ENCODE data around the gene THBS4.
A peak's percentile ranks its signal among the peaks of the same experiment; 100 is the strongest.

The THBS4 gene

GRCh38 chr5:80116465-80116864, 81.3 kb downstream of the THBS4 start:
- no peak for DNase-seq (ENCODE audit: low spot score)

GRCh38 chr5:80117446-80117845, 82.3 kb downstream of the THBS4 start:
- no peak for DNase-seq (ENCODE audit: low spot score)

- DNase-seq (ENCODE audit: low spot score), result no peak
Measured at GRCh38 chr5:80119372-80119771, 84.2 kb downstream of the THBS4 start.

DNA sequence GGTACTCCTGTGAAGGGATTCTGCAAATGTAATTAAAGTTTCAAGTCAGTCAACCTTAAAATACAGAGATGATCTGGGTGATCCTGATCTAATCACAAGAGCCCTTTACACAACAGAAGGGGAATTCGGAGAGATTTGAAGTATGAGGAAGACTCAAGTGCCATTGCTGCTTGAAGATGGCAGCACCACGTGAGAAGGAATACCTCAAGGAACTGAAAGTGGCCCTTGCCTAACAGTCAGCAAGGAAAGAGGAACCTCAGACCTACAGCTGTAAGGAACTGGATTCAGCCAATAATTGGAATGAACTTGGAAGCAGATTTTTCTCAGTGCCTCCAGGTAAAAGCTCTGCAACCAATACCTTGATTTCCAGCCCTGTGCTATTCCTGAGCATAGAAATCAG, 87.4 kb downstream of the THBS4 start:
- DNase-seq (ENCODE audit: low spot score), result peak; percentile 1

GRCh38 chr5:80124121-80124918, 89.2 kb downstream of the THBS4 start:
- DNase-seq (ENCODE audit: low spot score), result peak; percentile 42

GRCh38 chr5:80125022-80125961, 90.1 kb downstream of the THBS4 start:
- DNase-seq (ENCODE audit: low spot score), result peak; percentile 20

GRCh38 chr5:80125962-80126480, 90.9 kb downstream of the THBS4 start:
- no peak for DNase-seq (ENCODE audit: low spot score)

DNA sequence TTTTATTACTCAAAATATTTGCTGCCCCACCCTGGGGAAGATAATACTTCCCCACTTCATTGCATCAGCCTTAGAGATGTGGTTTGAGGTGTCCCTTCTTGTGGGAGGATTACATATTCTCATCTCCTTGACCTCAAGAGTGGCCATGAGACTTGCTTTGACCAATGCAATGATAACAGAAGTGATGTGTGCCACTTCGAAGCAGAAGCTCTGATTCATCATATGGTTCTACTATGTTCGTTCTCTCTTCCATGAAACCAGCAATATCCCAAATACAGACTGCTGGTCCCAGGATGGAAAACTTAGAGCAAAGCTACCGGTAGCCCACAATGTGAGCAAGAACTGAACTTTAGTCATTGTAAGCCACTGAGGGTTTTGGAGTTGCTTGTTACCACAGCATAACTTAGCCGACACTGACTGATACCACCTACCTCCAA, 92.0 kb downstream of the THBS4 start:
- DNase-seq (ENCODE audit: low spot score), result no peak

- DNase-seq (ENCODE audit: low spot score), result no peak
Measured at GRCh38 chr5:80128141-80128540, 93.0 kb downstream of the THBS4 start.

- DNase-seq (ENCODE audit: low spot score), result no peak
Measured at GRCh38 chr5:80129146-80129545, 94.0 kb downstream of the THBS4 start.

Measured in left forelimb (tissue), 1 donor.